ENCODE data around the gene MTAP. TPM values are rescaled to one million over a fixed set of nuclear protein-coding genes. Genes with fewer than 3 reads are reported as not detected.

MTAP gene
- total RNA-seq, 4 donors from 2014 or later: 23.2 to 31.4 (median 29.1) TPM

DNA sequence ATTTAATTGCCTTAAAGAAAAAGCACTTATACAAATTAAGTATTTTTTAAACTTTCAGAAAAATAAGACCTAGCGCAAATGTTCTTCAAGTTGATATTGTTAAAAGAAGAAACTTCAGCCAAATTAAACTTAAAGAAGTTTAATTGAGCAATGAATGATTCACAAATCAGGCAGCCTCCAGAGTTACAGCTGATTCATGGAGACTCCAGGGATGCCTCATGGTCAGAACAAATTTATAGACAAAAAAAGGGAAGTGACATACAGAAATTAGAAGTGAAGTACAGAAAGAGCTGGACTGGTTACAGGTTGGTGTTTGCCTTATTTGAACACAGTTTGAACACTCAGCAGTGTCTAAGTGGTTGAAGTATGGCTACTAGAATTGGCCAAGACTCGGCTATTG is 131.4 kb downstream of the MTAP start:
- no peak for ATAC-seq
- H3K4me3 ChIP-seq: no peak overlapping the region
- H3K9me3 ChIP-seq: no peaks in the 10 kb centered on the region
- TF ChIP-seq EP300 (IDR thresholded peaks at IDR 0.05) (no peak), POLR2AphosphoS5 (IDR thresholded peaks at IDR 0.05) (no peak), POLR2A (IDR thresholded peaks at IDR 0.05) (no peak)
- TF ChIP-seq, protein P1, sequence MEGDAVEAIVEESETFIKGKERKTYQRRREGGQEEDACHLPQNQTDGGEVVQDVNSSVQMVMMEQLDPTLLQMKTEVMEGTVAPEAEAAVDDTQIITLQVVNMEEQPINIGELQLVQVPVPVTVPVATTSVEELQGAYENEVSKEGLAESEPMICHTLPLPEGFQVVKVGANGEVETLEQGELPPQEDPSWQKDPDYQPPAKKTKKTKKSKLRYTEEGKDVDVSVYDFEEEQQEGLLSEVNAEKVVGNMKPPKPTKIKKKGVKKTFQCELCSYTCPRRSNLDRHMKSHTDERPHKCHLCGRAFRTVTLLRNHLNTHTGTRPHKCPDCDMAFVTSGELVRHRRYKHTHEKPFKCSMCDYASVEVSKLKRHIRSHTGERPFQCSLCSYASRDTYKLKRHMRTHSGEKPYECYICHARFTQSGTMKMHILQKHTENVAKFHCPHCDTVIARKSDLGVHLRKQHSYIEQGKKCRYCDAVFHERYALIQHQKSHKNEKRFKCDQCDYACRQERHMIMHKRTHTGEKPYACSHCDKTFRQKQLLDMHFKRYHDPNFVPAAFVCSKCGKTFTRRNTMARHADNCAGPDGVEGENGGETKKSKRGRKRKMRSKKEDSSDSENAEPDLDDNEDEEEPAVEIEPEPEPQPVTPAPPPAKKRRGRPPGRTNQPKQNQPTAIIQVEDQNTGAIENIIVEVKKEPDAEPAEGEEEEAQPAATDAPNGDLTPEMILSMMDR (IDR thresholded peaks at IDR 0.05): no peak
- H3K4me1 ChIP-seq: no peaks in the 10 kb centered on the region
- no peaks in the 10 kb centered on the region for H3K27me3 ChIP-seq
- WGBS, 2 donors (ENCODE audit: low coverage in 1 of 2): 89 to 92% methylated on average over 2 of the region's 2 CpGs
- peaks cover 0 to 32% of the 10 kb centered on the region in 2 donors for H3K36me3 ChIP-seq
- H3K27ac ChIP-seq: no peak overlapping the region

DNA sequence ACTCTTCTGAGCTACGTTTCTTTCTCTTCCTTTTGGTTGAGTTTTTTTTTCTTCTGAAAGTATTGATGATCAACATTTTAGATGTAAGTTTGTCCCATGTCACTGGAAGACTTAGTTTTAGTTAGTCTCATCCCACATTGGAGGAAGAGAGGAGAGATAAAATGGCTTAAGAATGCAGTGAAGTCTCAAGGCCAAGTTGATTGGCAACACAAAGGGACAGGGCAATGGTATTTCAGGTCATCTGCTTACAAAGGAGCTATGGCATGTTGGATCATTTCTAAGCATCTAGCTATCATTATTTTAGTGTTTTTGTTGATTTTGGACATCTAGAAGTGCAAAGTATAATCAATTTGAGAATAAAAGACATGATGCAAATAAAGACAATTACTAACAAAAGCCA is 133.2 kb downstream of the MTAP start:
- no peaks in the 10 kb centered on the region for H3K9me3 ChIP-seq
- H3K27ac ChIP-seq: no peak overlapping the region
- no peak for ATAC-seq
- no peaks in the 10 kb centered on the region for H3K4me1 ChIP-seq
- 63% methylated on average over 1 of the region's 1 CpG; no CpG with 5 or more reads in 1 of the 2 donors for WGBS, 2 donors (ENCODE audit: low coverage in 1 of 2)
- no peak overlapping the region for H3K4me3 ChIP-seq
- no peaks in the 10 kb centered on the region for H3K27me3 ChIP-seq
- H3K36me3 ChIP-seq: peaks cover 0 to 27% of the 10 kb centered on the region in 2 donors
- TF ChIP-seq, protein P1 (IDR thresholded peaks at IDR 0.05): no peak
- no peak for TF ChIP-seq POLR2AphosphoS5 (IDR thresholded peaks at IDR 0.05)
- TF ChIP-seq POLR2A (IDR thresholded peaks at IDR 0.05): no peak
- TF ChIP-seq EP300 (IDR thresholded peaks at IDR 0.05): no peak

DNA sequence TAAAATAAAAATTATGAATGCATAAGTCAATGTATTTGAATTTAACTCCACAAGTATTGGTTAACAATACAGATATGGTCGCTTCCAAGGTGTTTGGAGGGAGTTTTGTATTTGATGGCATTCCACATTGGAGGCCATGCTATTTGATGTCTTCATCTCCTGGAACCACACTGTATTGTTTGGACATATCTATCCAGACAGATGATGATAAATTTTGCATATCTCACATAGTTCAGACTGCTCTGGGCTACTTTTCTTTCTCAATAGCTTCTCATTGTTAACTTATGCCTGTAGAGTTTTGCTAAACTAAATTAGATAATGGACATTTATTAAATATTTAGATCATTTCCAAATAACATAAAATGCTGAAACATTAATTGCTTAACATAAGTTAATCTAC is 133.7 kb downstream of the MTAP start:
- WGBS, 2 donors (ENCODE audit: low coverage in 1 of 2): 74 to 78% methylated on average over 1 of the region's 1 CpG
- TF ChIP-seq, protein P1 (IDR thresholded peaks at IDR 0.05): no peak
- no peak for TF ChIP-seq POLR2A (IDR thresholded peaks at IDR 0.05)
- Histone ChIP-seq H3K4me1 (no peaks in the 10 kb centered on the region), H3K4me3 (no peak overlapping the region), H3K9me3 (no peaks in the 10 kb centered on the region), H3K27me3 (no peaks in the 10 kb centered on the region), H3K36me3 (peaks cover 0 to 22% of the 10 kb centered on the region in 2 donors), H3K27ac (no peak overlapping the region)
- no peak for ATAC-seq

DNA sequence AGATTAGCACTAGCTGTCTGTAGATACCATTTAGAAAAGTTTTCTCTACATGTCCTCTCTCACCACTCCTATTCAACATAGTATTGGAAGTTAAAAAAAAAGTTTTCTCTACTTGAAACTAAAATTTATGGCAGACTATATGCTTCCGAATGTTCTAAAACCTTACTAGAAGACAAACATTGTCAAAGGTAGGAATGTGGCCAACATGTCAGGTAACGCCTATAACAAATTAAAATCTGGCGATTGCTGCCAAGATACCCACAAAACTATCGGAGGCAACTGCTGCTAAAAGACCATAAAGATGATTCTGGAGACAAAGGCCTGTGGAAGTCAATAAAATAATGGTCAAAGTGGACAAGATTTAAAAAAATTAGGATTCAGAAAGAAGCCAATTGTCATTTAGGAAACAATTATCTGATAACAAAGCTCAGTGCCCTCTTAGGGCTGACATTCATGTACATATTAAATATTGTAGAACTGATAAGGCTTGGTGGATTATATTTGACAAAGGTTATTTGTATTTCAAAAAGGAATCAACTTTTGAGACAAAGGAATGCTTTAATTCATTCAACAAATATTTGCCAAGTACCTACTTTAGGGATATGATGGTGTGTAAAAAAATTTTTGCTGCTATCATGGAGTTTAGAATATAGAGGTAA is 139.0 kb downstream of the MTAP start:
- WGBS, 2 donors (ENCODE audit: low coverage in 1 of 2): 75 to 87% methylated on average over 4 of the region's 4 CpGs
- no peak for ATAC-seq
- no peaks in the 10 kb centered on the region for H3K27me3 ChIP-seq
- no peaks in the 10 kb centered on the region for H3K36me3 ChIP-seq
- H3K9me3 ChIP-seq: peaks cover 0 to 5% (median 0%) of the 10 kb centered on the region in 3 donors
- no peaks in the 10 kb centered on the region for H3K4me1 ChIP-seq
- H3K4me3 ChIP-seq: no peak overlapping the region
- no peak overlapping the region for H3K27ac ChIP-seq
- TF ChIP-seq EP300 (IDR thresholded peaks at IDR 0.05) (no peak), POLR2A (IDR thresholded peaks at IDR 0.05) (no peak), POLR2AphosphoS5 (IDR thresholded peaks at IDR 0.05) (no peak)
- TF ChIP-seq, protein P1 (IDR thresholded peaks at IDR 0.05): no peak

GRCh38 chr9:21943464-21943863 is 141.0 kb downstream of the MTAP start:
- ATAC-seq: no peak
- TF ChIP-seq POLR2A (IDR thresholded peaks at IDR 0.05) (no peak), EP300 (IDR thresholded peaks at IDR 0.05) (no peak), POLR2AphosphoS5 (IDR thresholded peaks at IDR 0.05) (no peak)
- TF ChIP-seq, protein P1 (IDR thresholded peaks at IDR 0.05): no peak
- peaks cover 0 to 5% (median 0%) of the 10 kb centered on the region in 3 donors for H3K9me3 ChIP-seq
- no peaks in the 10 kb centered on the region for H3K36me3 ChIP-seq
- H3K4me1 ChIP-seq: no peaks in the 10 kb centered on the region
- no peak overlapping the region for H3K4me3 ChIP-seq
- WGBS, 2 donors (ENCODE audit: low coverage in 1 of 2): 82 to 87% methylated on average over 4 of the region's 4 CpGs
- H3K27me3 ChIP-seq: no peaks in the 10 kb centered on the region
- H3K27ac ChIP-seq: no peak overlapping the region
